H1 (cell line): Measurements from ENCODE around the gene IL18R1.

Source experiments
- BRCA1 ChIP-seq: IDR thresholded peaks from 2 replicates; pipeline ENCODE4 v1.6.1; 2012; ENCODE audit warnings: low read depth, low read length, improper control_type of control experiment
- CEBPB ChIP-seq: IDR thresholded peaks from 2 replicates; pipeline ENCODE4 v1.6.1; 2012; ENCODE audit warnings: low read depth, low read length
- CTCF ChIP-seq, 3 experiments: IDR thresholded peaks; 1 replicate in 2 of 3; 2 replicates in 1 of 3; pipeline versions ENCODE4 v1.5.1 to v1.6.1; 2011; ENCODE audit warnings: low read length in 3 of 3, mild to moderate bottlenecking in 3 of 3, inconsistent platforms in 2 of 3, low read depth in 1 of 3, moderate library complexity in 1 of 3; ENCODE audit not compliant: insufficient read depth in 1 of 3; ENCODE audit errors: control extremely low read depth in 1 of 3
- EP300 ChIP-seq, 2 experiments: IDR thresholded peaks; 1 replicate in 1 of 2; 2 replicates in 1 of 2; pipeline ENCODE4 v1.6.1; 2011 to 2012; ENCODE audit warnings: low read depth in 2 of 2, low read length in 2 of 2, mild to moderate bottlenecking in 2 of 2, borderline replicate concordance in 1 of 2, inconsistent platforms in 1 of 2, moderate library complexity in 1 of 2
- EZH2 ChIP-seq: fragments of 200-600 bp; sonication (generic); IDR thresholded peaks from 2 replicates; pipeline ENCODE4 v1.7.1; 2012; ENCODE audit warnings: low read depth, mild to moderate bottlenecking, moderate library complexity, low read length, inconsistent platforms; ENCODE audit not compliant: severe bottlenecking
- GTF2F1 ChIP-seq: IDR thresholded peaks from 2 replicates; pipeline ENCODE4 v1.6.1; 2012; ENCODE audit warnings: low read depth, low read length, improper control_type of control experiment, borderline replicate concordance
- MAFK ChIP-seq: IDR thresholded peaks from 2 replicates; pipeline ENCODE4 v1.6.1; 2012; ENCODE audit warnings: low read depth, mild to moderate bottlenecking, improper control_type of control experiment, low read length
- POLR2AphosphoS5 ChIP-seq: IDR thresholded peaks from 2 replicates; pipeline ENCODE4 v1.6.1; 2011; ENCODE audit warnings: low read depth, low read length
- RFX5 ChIP-seq: IDR thresholded peaks from 2 replicates; pipeline ENCODE4 v1.6.1; 2011; ENCODE audit warnings: low read depth, low read length, improper control_type of control experiment, borderline replicate concordance

- TF ChIP-seq POLR2AphosphoS5 (no peak), CTCF (IDR thresholded peaks at IDR 0.05; ENCODE audit: control extremely low read depth in 1 of 3, insufficient read depth in 1 of 3, low read depth in 1 of 3, low read length in 3 of 3) (no peak), EZH2 (no peak), MAFK (no peak), EP300 (IDR thresholded peaks at IDR 0.05; ENCODE audit: borderline replicate concordance in 1 of 2, low read depth in 2 of 2, low read length in 2 of 2) (no peak), CEBPB (no peak), BRCA1 (no peak), GTF2F1 (no peak), RFX5 (no peak)
Observed at GRCh38 chr2:102358496-102358895, 2.9 kb downstream of the IL18R1 start.
